Activated T-cell treated with anti-CD3 and anti-CD28 coated beads for 48 hours (primary cell): Measurements from ENCODE around the gene SLC17A5.
"Not testable (repeated sequence)": the region's sequence is repeated elsewhere in the genome, so short reads cannot be mapped to it uniquely, and the experiment has no call there.

Source experiments
- DNase-seq: peaks from one replicate; pipeline ENCODE4 v3.0.0-alpha.2; 2020; ENCODE audit warnings: low read depth

SLC17A5 gene

GRCh38 chr6:73613806-73614536 is 39.8 kb downstream of the SLC17A5 start:
- no peak for DNase-seq

GRCh38 chr6:73612611-73613010 is 41.2 kb downstream of the SLC17A5 start:
- no peak for DNase-seq

GRCh38 chr6:73610444-73611275 is 43.1 kb downstream of the SLC17A5 start:
- DNase-seq = no peak

GRCh38 chr6:73608761-73609160 is 45.0 kb downstream of the SLC17A5 start:
- no peak for DNase-seq

GRCh38 chr6:73606428-73606827 is 47.4 kb downstream of the SLC17A5 start:
- no peak for DNase-seq

GRCh38 chr6:73604461-73604860 is 49.3 kb downstream of the SLC17A5 start:
- no peak for DNase-seq

GRCh38 chr6:73604020-73604419 is 49.8 kb downstream of the SLC17A5 start:
- DNase-seq = no peak

GRCh38 chr6:73586416-73586974 is 67.3 kb downstream of the SLC17A5 start:
- no peak for DNase-seq

GRCh38 chr6:73585566-73586415 is 68.0 kb downstream of the SLC17A5 start:
- no peak for DNase-seq

- no peak for DNase-seq
Measured at GRCh38 chr6:73581293-73581692, 72.5 kb downstream of the SLC17A5 start.

- DNase-seq = peak; percentile 72
Measured at GRCh38 chr6:73580247-73581149, 73.3 kb downstream of the SLC17A5 start.

- DNase-seq = no peak
Measured at GRCh38 chr6:73579851-73580246, 73.9 kb downstream of the SLC17A5 start.

GRCh38 chr6:73579389-73579788 is 74.4 kb downstream of the SLC17A5 start:
- DNase-seq = no peak

GRCh38 chr6:73577676-73578075 is 76.1 kb downstream of the SLC17A5 start:
- no peak for DNase-seq

GRCh38 chr6:73572531-73572930 is 81.3 kb downstream of the SLC17A5 start:
- not testable (repeated sequence) for DNase-seq

- not testable (repeated sequence) for DNase-seq
Measured at GRCh38 chr6:73571218-73572181, 82.3 kb downstream of the SLC17A5 start.

GRCh38 chr6:73569121-73569520 is 84.7 kb downstream of the SLC17A5 start:
- no peak for DNase-seq

GRCh38 chr6:73566954-73567591 is 86.7 kb downstream of the SLC17A5 start:
- no peak for DNase-seq

GRCh38 chr6:73566486-73566871 is 87.3 kb downstream of the SLC17A5 start:
- not testable (repeated sequence) for DNase-seq
